Measurements from ENCODE around the gene KIF26B.

KIF26B gene

GRCh38 chr1:245209658-245210435 lies 55.1 kb downstream of the KIF26B start:
- DNase-seq (ENCODE audit: low read depth), result no peak

DNA sequence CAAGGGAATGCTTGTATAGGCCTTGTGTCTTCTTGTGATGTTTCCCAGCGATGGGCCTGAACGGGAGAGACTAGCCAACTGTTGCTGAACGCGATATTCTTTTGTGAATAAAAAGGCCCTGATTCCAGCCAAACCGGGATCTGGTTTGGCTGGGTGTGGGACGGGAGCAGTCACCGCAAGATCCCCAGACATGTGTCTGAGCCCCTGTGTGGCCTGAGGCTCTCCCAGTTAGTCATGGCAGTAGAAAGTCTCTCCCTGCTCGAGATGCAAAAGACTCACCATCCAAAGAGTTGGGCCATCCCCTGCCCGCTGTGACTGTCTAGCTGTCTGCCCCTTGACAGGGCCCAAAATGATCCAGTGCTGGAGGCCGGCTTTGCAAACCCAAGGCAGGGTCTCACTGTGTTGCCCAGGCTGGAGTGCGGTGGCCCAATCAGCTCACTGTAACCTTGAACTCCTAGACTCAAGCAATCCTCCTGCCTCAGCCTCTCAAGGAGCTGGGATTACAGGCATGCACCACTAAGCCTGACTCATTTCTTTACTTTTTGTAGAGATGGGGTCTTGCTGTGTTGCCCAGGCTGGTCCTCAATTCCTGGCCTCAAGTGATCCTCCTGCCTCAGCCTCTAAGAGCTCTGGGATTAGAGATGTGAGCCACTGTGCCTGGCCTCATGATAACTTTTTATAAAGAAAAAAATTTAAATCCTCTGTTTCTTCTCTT lies 56.4 kb downstream of the KIF26B start:
- no peak for DNase-seq (ENCODE audit: low read depth)

DNA sequence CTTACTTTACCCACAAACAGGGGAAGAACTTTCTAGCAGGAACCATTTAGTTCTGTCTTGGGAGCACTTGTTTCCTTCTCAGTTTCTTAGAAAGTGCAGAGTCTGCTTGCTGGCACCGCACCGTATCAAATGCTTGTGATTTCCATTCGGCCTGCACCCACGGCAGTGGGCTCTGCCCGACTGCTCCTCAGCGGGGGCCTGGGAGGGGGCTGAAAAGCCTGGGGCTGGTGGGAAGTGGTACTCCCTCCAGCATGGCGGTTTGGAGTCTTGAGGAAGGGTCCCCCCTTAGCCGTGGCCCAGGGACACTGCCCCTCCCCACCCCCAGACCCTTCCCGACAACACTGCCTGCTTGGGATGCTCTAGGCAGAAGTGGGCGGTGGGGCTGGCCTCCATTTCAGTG lies 57.0 kb downstream of the KIF26B start:
- DNase-seq (ENCODE audit: low read depth), result no peak

DNA sequence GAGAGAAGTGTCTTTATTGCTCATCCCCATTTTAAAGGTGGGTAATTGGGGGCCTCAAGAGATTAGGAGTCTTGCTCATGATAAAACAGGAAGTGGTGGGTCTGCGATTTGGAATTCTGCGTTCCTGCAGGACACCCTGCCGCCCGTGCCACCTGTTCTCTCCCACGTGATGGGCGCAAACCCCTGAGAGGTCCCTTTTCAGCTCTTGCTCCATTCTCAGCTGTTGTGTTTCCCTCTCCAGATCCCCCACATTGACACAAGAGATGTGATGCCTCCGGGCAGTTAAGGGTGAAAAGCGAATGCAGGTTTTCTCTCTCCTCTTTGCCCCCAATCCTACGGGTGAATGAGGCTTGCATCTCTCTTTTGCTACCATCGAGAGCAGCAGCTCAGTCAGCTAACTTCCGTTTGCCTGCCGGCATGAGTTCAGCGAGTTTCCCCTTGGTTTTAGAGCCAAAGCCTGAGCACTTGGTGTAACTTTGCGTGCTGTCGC lies 57.5 kb downstream of the KIF26B start:
- DNase-seq (ENCODE audit: low read depth), result no peak

GRCh38 chr1:245213066-245213831 lies 58.5 kb downstream of the KIF26B start:
- DNase-seq (ENCODE audit: low read depth), result no peak

- DNase-seq (ENCODE audit: low read depth), result no peak
Observed at GRCh38 chr1:245215071-245215470, 60.3 kb downstream of the KIF26B start.

GRCh38 chr1:245216366-245217115 lies 61.8 kb downstream of the KIF26B start:
- DNase-seq (ENCODE audit: low read depth), result no peak

GRCh38 chr1:245217853-245218608 lies 63.2 kb downstream of the KIF26B start:
- no peak for DNase-seq (ENCODE audit: low read depth)

- DNase-seq (ENCODE audit: low read depth), result no peak
Observed at GRCh38 chr1:245220381-245220985, 65.7 kb downstream of the KIF26B start.

DNA sequence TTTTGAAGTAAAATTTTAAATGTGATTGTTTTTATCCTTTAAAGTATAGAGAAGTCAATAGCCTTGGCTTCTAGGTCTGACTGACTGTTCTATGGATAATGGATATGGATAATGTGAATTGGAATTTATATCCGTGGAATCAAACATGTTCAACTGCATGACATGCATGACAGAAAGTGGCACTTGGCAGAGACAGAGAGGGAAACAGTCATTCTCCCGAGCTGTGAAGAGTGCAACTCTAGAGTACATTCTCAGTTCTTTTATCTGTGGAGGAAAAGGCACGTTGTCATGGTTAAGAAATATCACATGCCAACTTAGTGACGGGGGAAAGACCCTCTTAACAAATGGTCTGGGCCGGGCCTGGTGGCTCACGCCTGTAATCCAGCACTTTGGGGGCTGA lies 67.0 kb downstream of the KIF26B start:
- DNase-seq (ENCODE audit: low read depth), result no peak

GRCh38 chr1:245222931-245223595 lies 68.3 kb downstream of the KIF26B start:
- no peak for DNase-seq (ENCODE audit: low read depth)

DNA sequence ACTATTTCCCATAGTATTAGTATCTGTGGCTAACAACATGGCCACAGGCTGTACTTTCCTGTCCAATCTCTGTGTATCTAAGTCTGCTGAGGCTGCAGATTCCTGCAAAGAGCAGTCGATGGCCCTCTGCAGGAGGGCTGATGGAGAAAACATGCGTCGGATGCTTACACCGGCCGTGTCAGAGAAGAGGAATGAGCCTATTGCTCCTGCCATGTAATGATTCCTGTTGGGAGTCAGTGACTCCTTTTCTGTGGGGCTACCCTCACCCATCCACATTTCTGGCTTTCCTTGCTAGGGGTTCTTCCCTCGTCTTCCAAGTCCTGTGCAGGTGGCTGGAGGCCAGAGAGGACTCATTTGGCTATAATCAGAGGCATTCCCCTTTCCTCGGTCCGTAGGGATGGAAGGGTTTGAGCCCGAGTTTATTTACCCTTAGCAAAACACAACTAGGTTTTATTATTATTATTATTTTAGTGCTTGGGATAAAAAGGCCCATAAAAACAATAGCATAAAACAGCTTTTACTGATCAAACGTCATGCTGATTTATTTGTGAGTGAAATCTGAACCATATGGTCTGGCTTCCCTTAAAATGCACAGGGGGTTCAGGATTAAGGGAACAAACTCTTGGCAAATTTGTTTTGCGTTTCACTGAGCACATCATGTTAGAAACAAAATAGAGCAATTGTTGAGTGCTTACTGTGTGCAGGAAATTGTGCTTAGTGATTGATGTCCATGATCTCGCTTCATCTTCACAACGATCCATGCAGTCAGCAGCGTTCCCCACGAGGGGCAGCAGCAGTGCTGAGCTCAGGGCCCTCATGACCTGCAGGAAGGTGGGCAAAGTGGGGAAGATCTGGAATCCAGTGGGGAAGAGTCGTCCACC lies 70.8 kb downstream of the KIF26B start:
- DNase-seq (ENCODE audit: low read depth), result no peak

DNA sequence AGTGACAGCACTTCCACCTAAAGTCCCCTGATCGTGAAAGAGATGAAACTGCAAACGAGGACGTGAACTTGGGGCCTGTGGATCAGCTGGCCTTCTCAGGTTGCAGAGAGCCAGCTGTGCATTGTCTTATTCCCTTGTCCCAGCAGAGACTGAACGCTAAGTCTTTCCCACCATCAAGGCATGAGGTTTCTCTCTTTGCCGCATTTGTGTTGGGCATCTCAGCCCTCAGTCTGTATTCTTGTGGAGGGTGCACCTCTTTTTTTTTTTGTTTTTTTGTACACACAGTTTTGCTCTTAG lies 71.4 kb downstream of the KIF26B start:
- no peak for DNase-seq (ENCODE audit: low read depth)

GRCh38 chr1:245229051-245229450 lies 74.3 kb downstream of the KIF26B start:
- no peak for DNase-seq (ENCODE audit: low read depth)

DNA sequence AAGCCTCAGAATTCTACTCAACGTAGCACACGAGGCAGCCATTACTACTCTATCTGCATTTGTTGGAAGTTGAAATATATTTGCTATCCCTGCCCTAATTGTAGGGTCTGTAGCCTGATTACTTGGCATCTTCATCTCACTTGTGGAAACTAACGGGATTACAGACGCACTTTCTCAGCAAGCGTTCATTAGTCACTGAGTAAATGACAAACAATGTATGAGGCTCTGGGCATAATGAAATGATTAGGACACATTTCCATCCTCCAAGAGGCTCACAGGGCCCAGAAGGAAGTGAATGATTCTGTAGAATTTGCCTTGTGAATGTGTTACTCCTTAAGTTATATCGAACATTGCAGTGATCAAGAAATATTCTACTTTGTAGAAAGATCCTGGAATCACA lies 78.1 kb downstream of the KIF26B start:
- no peak for DNase-seq (ENCODE audit: low read depth)

DNA sequence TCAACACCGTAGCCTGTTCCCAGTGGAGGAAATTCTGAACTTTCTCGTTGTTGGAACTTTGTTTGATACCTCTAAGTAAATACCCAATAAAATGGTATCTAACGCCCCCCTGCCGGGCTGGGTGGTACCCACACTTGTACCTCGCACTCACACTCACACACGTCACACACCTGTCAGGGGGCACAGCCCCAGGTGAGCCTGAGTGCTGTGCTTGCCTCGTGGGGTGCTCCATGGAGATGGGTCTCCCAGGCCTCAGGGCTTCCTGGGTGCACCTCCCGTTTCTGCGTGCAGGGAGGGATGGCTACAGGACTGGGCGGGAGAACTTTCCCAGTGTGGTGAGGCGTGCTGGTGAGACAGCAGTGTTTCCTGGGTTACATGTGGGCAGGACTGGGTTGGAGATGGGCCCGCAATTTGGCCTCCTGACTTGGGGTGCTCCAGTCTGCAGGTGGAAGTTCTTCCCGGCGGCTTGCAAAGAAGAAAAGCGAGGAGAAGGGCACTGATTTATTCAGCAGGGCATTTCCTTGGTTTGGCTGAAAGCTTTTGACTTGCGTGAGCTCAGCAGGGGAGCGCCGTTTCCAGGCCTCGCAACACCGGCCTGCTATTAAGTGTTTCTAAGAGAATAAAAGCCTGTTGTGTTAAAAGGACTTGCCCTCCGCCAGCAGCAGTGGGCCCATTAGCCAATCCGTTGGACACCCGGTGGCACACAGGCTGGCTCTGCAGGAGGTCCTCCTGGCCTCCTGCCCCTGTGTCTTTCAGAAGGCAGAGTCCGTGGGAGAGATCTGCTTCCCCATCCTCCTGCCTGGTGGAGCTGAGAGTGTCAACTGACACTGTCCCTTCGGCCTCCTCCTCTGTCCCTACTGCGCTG lies 79.7 kb downstream of the KIF26B start:
- no peak for DNase-seq (ENCODE audit: low read depth)

DNA sequence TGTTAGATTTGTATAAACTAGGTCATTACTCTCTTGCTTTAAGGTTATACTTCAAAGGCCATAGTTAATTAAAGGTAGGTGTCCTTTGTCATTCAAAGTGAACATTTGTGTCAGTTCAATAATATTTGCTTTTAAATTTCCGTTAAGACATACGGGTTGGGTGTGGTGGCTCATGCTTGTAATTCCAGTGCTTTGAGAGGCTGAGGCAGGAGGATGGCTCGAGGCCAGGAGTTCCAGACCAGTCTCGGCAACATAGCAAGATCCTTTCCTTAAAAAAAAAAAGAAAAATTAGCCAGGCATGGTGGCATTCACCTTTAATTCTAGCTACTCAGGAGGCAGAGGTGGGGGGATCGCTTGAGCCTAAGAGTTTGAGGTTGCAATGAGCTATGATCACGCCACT lies 80.4 kb downstream of the KIF26B start:
- no peak for DNase-seq (ENCODE audit: low read depth)

DNA sequence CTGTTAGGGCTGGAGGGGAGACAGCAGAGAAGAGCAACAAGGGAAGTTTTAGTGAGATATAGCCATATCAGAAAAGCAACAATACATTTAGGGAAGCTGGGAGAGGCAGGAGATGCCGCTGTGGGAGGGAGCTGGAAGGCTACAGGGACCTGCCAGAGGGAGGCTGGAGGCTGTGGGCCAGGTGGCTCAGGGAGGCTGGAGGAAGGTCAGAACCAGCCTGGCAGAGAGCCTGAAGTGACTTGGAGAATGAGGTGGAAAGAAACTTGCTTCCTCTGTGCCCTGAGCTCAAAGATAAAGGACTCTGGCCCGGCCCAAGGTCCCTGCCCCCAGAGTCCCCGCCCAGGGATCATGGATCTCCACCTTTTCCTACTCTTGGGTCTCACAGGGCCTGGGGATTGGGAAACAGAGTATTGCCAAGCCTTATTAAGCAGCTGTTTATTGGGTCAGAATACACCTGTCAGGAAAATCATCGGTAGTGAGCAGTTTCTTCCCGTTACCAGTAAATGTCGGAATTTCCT lies 85.9 kb downstream of the KIF26B start:
- DNase-seq (ENCODE audit: low read depth), result no peak
